Endothelial cell of umbilical vein (primary cell): ENCODE measurements around the gene HAL. TPM values are rescaled to one million over a fixed set of nuclear protein-coding genes. Genes with fewer than 3 reads are reported as not detected.

Source experiments
- BruUV-seq: library from RNA; stranded (reverse); fragments of 400-500 nt; replicated peaks from 2 replicates; lab custom pipeline; 2021; lab: Mats Ljungman, UMichigan
- CTCF ChIA-PET: fragments of 300-600, 350-600 bp; sonication (Branson Sonifier 250); formaldehyde crosslinking; loops from one replicate; lab custom pipeline; 2021; ENCODE audit warnings: antibody characterized with exemption, inconsistent platforms; lab: Charles Lee
- POLR2A ChIA-PET: fragments of 300-600, 350-600 bp; sonication (Branson Sonifier 250); formaldehyde crosslinking; loops from one replicate; lab custom pipeline; 2021; ENCODE audit warnings: antibody characterized with exemption, inconsistent platforms; lab: Charles Lee
- DNase-seq: peaks from one replicate; pipeline ENCODE4 v3.0.0-alpha.2; 2011; ENCODE audit warnings: low read depth, low spot score
- FAIRE-seq: peaks from 2 replicates; lab custom pipeline; 2011; peaks lifted over from hg19 to GRCh38; lab: Jason Lieb, UNC
- H2AFZ ChIP-seq: 2 replicates; pipeline ENCODE4 v1.6.0; 2012; ENCODE audit warnings: low read depth, low read length, control low read depth, inconsistent platforms
- H3K27ac ChIP-seq: 2 replicates; pipeline ENCODE4 v1.5.1; 2011; ENCODE audit warnings: low read depth, mild to moderate bottlenecking, control low read depth, low read length, moderate library complexity; ENCODE audit not compliant: insufficient read depth
- H3K27me3 ChIP-seq, 2 experiments: 2 replicates each; pipeline versions ENCODE4 v1.6.0 to v1.6.1; 2011; ENCODE audit warnings: low read length in 2 of 2, mixed read lengths in 1 of 2; ENCODE audit not compliant: control insufficient read depth in 2 of 2, insufficient read depth in 2 of 2
- H3K36me3 ChIP-seq, 2 experiments: 2 replicates in 1 of 2; 3 replicates in 1 of 2; pipeline ENCODE4 v1.5.1; 2011; ENCODE audit warnings: low read length in 2 of 2, mild to moderate bottlenecking in 1 of 2, moderate library complexity in 1 of 2; ENCODE audit not compliant: control insufficient read depth in 2 of 2, insufficient read depth in 2 of 2; ENCODE audit errors: extremely low read depth in 1 of 2
- H3K4me1 ChIP-seq: 3 replicates; pipeline ENCODE4 v1.5.1; 2011; ENCODE audit warnings: mild to moderate bottlenecking, low read length; ENCODE audit not compliant: control insufficient read depth, insufficient read depth; ENCODE audit errors: extremely low read depth
- H3K4me2 ChIP-seq: 2 replicates; pipeline ENCODE4 v1.6.1; 2011; ENCODE audit warnings: low read length, control low read depth, mixed read lengths; ENCODE audit not compliant: insufficient read depth
- H3K4me3 ChIP-seq, 3 experiments: fragments of 200-600 bp in 1 of 3; sonication (generic), shearing (Covaris generic) in 1 of 3; replicated peaks in 1 of 3; 2 replicates each; pipeline ENCODE4 v1.5.1; 2011 to 2016; ENCODE audit warnings: control low read depth in 3 of 3, low read length in 3 of 3, mild to moderate bottlenecking in 2 of 3, inconsistent platforms in 1 of 3, low read depth in 1 of 3, moderate library complexity in 1 of 3; ENCODE audit not compliant: insufficient read depth in 1 of 3
- H3K79me2 ChIP-seq: 2 replicates; pipeline ENCODE4 v1.6.0; 2012; ENCODE audit warnings: low read length, inconsistent platforms; ENCODE audit not compliant: control insufficient read depth, insufficient read depth
- H3K9ac ChIP-seq: replicated peaks from 2 replicates; pipeline ENCODE3; 2011; ENCODE audit warnings: low read length, control low read depth; ENCODE audit not compliant: insufficient read depth; ENCODE audit errors: extremely low read depth
- H3K9me1 ChIP-seq: replicated peaks from 3 replicates; pipeline ENCODE4 v1.6.0; 2011; ENCODE audit warnings: mild to moderate bottlenecking, low read length; ENCODE audit not compliant: control insufficient read depth, insufficient read depth; ENCODE audit errors: extremely low read depth
- H3K9me3 ChIP-seq: replicated peaks from 2 replicates; pipeline ENCODE4 v1.5.1; 2012; ENCODE audit warnings: low read length, inconsistent platforms; ENCODE audit not compliant: control insufficient read depth, insufficient read depth
- H4K20me1 ChIP-seq: replicated peaks from 2 replicates; pipeline ENCODE3; 2011; ENCODE audit warnings: mild to moderate bottlenecking, low read length; ENCODE audit not compliant: control insufficient read depth, insufficient read depth; ENCODE audit errors: extremely low read depth
- EZH2 ChIP-seq: IDR thresholded peaks from 2 replicates; pipeline ENCODE4 v1.6.1; 2012; ENCODE audit warnings: borderline replicate concordance, low read depth, mild to moderate bottlenecking, moderate library complexity, low read length, inconsistent platforms; ENCODE audit not compliant: severe bottlenecking
- FOS ChIP-seq: IDR thresholded peaks from 2 replicates; pipeline ENCODE4 v1.6.1; 2011; ENCODE audit warnings: mild to moderate bottlenecking, low read length, moderate library complexity, borderline replicate concordance; ENCODE audit not compliant: insufficient read depth
- GATA2 ChIP-seq: IDR thresholded peaks from 2 replicates; pipeline ENCODE4 v1.7.0; 2011; ENCODE audit warnings: low read depth, mild to moderate bottlenecking, moderate library complexity, mixed read lengths, low read length; ENCODE audit not compliant: insufficient read length, insufficient read depth
- JUN ChIP-seq: IDR thresholded peaks from 2 replicates; pipeline ENCODE4 v1.6.1; 2011; ENCODE audit warnings: borderline replicate concordance, low read depth; ENCODE audit not compliant: insufficient read length, insufficient read depth
- MYC ChIP-seq: IDR thresholded peaks from one replicate; pipeline ENCODE4 v1.6.1; 2011; ENCODE audit warnings: mild to moderate bottlenecking, low read depth, low read length
- POLR2A ChIP-seq: IDR thresholded peaks from 2 replicates; pipeline ENCODE4 v1.6.1; 2012; ENCODE audit warnings: low read depth, mild to moderate bottlenecking, control low read depth, low read length
- POLR2AphosphoS5 ChIP-seq: IDR thresholded peaks from 2 replicates; pipeline ENCODE4 v1.6.1; 2012; ENCODE audit warnings: low read depth, mild to moderate bottlenecking, control low read depth, low read length, moderate library complexity; ENCODE audit not compliant: insufficient read depth
- dilution Hi-C: fragments of 300-500 bp; cut with MboI; formaldehyde crosslinking; loops from one replicate; pipeline ENCODE4 v1.15.0; 2019; ENCODE audit warnings: low sequenced_read_pairs; ENCODE audit not compliant: extremely low pct_ligation_motif_present
- intact Hi-C: fragments of 100-400 bp; cut with micrococcal nuclease; formaldehyde crosslinking; loops from one replicate; pipeline ENCODE4 v1.10.0; 2022
- polyA plus RNA-seq, 4 experiments: library from polyadenylated mRNA; depleted of rRNA in 3 of 4; stranded (reverse) in 3 of 4; unstranded in 1 of 4; fragments of >200 nt; gene quantifications; 2 replicates each; pipeline versions ENCODE4 v1.2.1 to v1.2.3, GENCODE V29; 2011 to 2012; ENCODE audit warnings: missing spikeins in 1 of 4
- total RNA-seq: library from RNA; stranded (reverse); gene quantifications from 2 replicates; pipeline ENCODE4 v1.2.3, GENCODE V29; 2021
- TF ChIP-seq, protein P1 (sequence below): IDR thresholded peaks from 2 replicates; pipeline ENCODE4 v1.6.1; 2011; ENCODE audit not compliant: insufficient read depth, insufficient read length
- TF ChIP-seq, protein P2 (sequence below), 2 donors: IDR thresholded peaks; 1 replicate in 1 of 2; 2 replicates in 1 of 2; pipeline ENCODE4 v1.5.1; 2011; ENCODE audit warnings: low read length in 2 of 2, mild to moderate bottlenecking in 2 of 2, moderate library complexity in 2 of 2, control low read depth in 1 of 2, inconsistent platforms in 1 of 2, low read depth in 1 of 2; ENCODE audit not compliant: insufficient read depth in 1 of 2; ENCODE audit errors: extremely low read depth in 1 of 2

HAL gene
- total and polyA plus RNA-seq, 2 donors (not counting 3 experiments of a cell fraction or from before 2014, with no cell fraction given), result 0.18 to 0.62 TPM

DNA sequence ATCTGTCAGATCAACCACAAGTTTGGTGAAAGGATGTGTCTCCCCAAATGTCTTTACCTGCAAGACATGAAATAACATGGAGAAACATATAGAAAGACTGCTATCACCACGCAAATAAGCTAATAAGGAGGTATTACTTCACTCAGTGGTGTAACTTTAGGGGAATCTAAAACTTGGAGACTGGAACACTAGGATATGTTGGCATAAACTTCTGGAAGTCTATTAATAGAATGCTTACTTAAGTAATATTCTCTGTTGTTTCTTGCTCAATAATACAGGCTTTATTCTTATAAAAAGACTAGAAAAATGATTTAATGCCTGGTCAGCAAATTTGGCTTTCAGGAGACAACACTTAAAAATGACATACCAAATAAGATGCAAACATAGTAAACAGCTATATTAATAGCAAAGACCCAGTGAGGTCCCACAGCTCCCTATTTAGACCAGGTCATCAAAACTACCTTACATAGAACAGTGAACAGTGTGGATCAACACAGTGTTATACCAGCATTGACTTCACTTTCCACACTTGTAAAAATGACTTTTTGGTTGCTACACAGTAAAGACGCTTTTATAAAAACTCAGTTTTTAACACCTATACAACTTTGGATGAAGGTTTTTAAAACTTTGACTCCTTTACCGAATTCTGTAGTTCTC is 18.9 kb upstream of the HAL start:
- ChIA-PET POLR2A (no interaction called here), CTCF (interaction anchor here (0.6 to 1.4 kb wide), 3 partner anchors 18 to 201 kb away, joined by 3 to 4 read pairs (median 3); no protein-coding TSS in a partner anchor)
- no TSS peak for BruUV-seq
- Histone ChIP-seq H3K79me2 (no peaks in the 10 kb centered on the region), H3K27me3 (no peaks in the 10 kb centered on the region), H3K4me1 (no peaks in the 10 kb centered on the region), H3K9ac (no peak overlapping the region), H3K36me3 (peaks cover 3 to 11% of the 10 kb centered on the region in 2 experiments), H3K9me1 (no peaks in the 10 kb centered on the region), H3K27ac (no peak overlapping the region), H3K9me3 (no peaks in the 10 kb centered on the region), H4K20me1 (no peaks in the 10 kb centered on the region), H2AFZ (no peak overlapping the region), H3K4me2 (no peak overlapping the region), H3K4me3 (no peak overlapping the region)
- TF ChIP-seq FOS (no peak), EZH2 (no peak), POLR2A (no peak), JUN (no peak), POLR2AphosphoS5 (no peak), MYC (no peak), GATA2 (no peak)
- TF ChIP-seq, protein P1, sequence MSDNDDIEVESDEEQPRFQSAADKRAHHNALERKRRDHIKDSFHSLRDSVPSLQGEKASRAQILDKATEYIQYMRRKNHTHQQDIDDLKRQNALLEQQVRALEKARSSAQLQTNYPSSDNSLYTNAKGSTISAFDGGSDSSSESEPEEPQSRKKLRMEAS, result no peak
- TF ChIP-seq, protein P2, sequence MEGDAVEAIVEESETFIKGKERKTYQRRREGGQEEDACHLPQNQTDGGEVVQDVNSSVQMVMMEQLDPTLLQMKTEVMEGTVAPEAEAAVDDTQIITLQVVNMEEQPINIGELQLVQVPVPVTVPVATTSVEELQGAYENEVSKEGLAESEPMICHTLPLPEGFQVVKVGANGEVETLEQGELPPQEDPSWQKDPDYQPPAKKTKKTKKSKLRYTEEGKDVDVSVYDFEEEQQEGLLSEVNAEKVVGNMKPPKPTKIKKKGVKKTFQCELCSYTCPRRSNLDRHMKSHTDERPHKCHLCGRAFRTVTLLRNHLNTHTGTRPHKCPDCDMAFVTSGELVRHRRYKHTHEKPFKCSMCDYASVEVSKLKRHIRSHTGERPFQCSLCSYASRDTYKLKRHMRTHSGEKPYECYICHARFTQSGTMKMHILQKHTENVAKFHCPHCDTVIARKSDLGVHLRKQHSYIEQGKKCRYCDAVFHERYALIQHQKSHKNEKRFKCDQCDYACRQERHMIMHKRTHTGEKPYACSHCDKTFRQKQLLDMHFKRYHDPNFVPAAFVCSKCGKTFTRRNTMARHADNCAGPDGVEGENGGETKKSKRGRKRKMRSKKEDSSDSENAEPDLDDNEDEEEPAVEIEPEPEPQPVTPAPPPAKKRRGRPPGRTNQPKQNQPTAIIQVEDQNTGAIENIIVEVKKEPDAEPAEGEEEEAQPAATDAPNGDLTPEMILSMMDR (IDR thresholded peaks at IDR 0.05; ENCODE audit: extremely low read depth in 1 of 2, insufficient read depth in 1 of 2, low read depth in 1 of 2, low read length in 2 of 2), result no peak
- no peak for DNase-seq
- intact Hi-C loops (no loop called here), dilution Hi-C loops (no loop called here)
- no peak for FAIRE-seq
